Measurements from ENCODE around the gene UTP3. TPM values are rescaled to one million over a fixed set of nuclear protein-coding genes. Genes with fewer than 3 reads are reported as not detected.

UTP3 gene
- total and polyA plus RNA-seq, 9 of the 15 experiments (the other 6 are each of a cell fraction or from before 2014, with no cell fraction given) = 11.9 to 69.3 (median 34.0) TPM

- TF ChIP-seq ZNF395 (CRISPR knock-in tag; IDR thresholded peaks at IDR 0.05) (peak; percentile 68), SNRNP70 (optimal IDR thresholded peaks at IDR 0.05; ENCODE audit: low read depth, low read length) (no peak), BACH1 (tag; IDR thresholded peaks at IDR 0.05) (peak; percentile 92), ARID3B (CRISPR knock-in tag; IDR thresholded peaks at IDR 0.05; ENCODE audit: borderline replicate concordance) (no peak), TAF15 (IDR thresholded peaks at IDR 0.05; ENCODE audit: low read depth, low read length) (no peak), SREBF1 (IDR thresholded peaks at IDR 0.05; ENCODE audit: borderline replicate concordance, low read depth, low read length) (no peak), TOE1 (IDR thresholded peaks at IDR 0.05; ENCODE audit: borderline replicate concordance) (no peak), TOE1 (CRISPR knock-in tag; IDR thresholded peaks at IDR 0.05; ENCODE audit: borderline replicate concordance, low read depth) (no peak), ZNF274 (IDR thresholded peaks at IDR 0.05; ENCODE audit: borderline replicate concordance, low read depth, low read length) (no peak), ZNF224 (CRISPR knock-in tag; IDR thresholded peaks at IDR 0.05) (no peak), U2AF2 (optimal IDR thresholded peaks at IDR 0.05; ENCODE audit: low read depth, low read length) (no peak), GATA2 (CRISPR knock-in tag; IDR thresholded peaks at IDR 0.05) (no peak), ATF3 (IDR thresholded peaks at IDR 0.05) (peak; percentile 90), ATF3 (CRISPR knock-in tag; conservative IDR thresholded peaks at IDR 0.05) (no peak), MECOM (CRISPR knock-in tag; IDR thresholded peaks at IDR 0.05) (peak; percentile 73), DPF2 (IDR thresholded peaks at IDR 0.05) (peak; percentile 42; the same call in 1 of the 2 replicates), ZNF197 (CRISPR knock-in tag; IDR thresholded peaks at IDR 0.05; ENCODE audit: low read depth) (0 out of 2 replicates have a peak, but pooled peaks have one; percentile 36)
Measured at GRCh38 chr4:70714079-70714887, 26.0 kb downstream of the UTP3 start (continued).

Data from K562 (cell line).